Parathyroid adenoma (tissue), 2 donors: ENCODE data around the gene TIMM44.

Experiments used
- H2AFZ ChIP-seq: fragments of 300-600 bp; sonication (generic); one replicate; pipeline ENCODE4 v1.7.0; 2017; ENCODE audit warnings: antibody characterized with exemption, mild to moderate bottlenecking
- H3K27ac ChIP-seq: fragments of 300-600 bp; sonication (generic); one replicate; pipeline ENCODE4 v1.7.0; 2017
- H3K27me3 ChIP-seq: fragments of 300-600 bp; sonication (generic); one replicate; pipeline ENCODE4 v1.7.0; 2017; ENCODE audit warnings: low read length; ENCODE audit not compliant: control insufficient read depth, insufficient read depth
- H3K36me3 ChIP-seq: fragments of 300-600 bp; sonication (generic); one replicate; pipeline ENCODE4 v1.7.0; 2017; ENCODE audit warnings: low read length; ENCODE audit not compliant: control insufficient read depth, insufficient read depth
- H3K4me1 ChIP-seq: fragments of 300-600 bp; sonication (generic); one replicate; pipeline ENCODE4 v1.7.0; 2017; ENCODE audit warnings: control low read depth
- H3K4me2 ChIP-seq: fragments of 300-600 bp; sonication (generic); one replicate; pipeline ENCODE4 v1.7.0; 2017; ENCODE audit warnings: low read length
- H3K4me3 ChIP-seq: fragments of 300-600 bp; sonication (generic); one replicate; pipeline ENCODE4 v1.7.0; 2017; ENCODE audit warnings: low read depth, low read length
- H3K79me2 ChIP-seq: fragments of 300-600 bp; sonication (generic); one replicate; pipeline ENCODE4 v1.7.0; 2017; ENCODE audit warnings: control low read depth
- H3K9ac ChIP-seq: fragments of 300-600 bp; sonication (generic); one replicate; pipeline ENCODE4 v1.7.0; 2017; ENCODE audit warnings: mild to moderate bottlenecking
- H3K9me3 ChIP-seq: fragments of 300-600 bp; sonication (generic); one replicate; pipeline ENCODE4 v1.7.0; 2017; ENCODE audit warnings: low read length; ENCODE audit not compliant: control insufficient read depth
- TF ChIP-seq, protein P1 (sequence below): fragments of 300-600 bp; sonication (generic); IDR thresholded peaks from one replicate; pipeline ENCODE4 v1.7.0; 2017; ENCODE audit warnings: antibody characterized with exemption, mild to moderate bottlenecking
- donor health status: primary hyperparathyroidism.

The TIMM44 gene

DNA sequence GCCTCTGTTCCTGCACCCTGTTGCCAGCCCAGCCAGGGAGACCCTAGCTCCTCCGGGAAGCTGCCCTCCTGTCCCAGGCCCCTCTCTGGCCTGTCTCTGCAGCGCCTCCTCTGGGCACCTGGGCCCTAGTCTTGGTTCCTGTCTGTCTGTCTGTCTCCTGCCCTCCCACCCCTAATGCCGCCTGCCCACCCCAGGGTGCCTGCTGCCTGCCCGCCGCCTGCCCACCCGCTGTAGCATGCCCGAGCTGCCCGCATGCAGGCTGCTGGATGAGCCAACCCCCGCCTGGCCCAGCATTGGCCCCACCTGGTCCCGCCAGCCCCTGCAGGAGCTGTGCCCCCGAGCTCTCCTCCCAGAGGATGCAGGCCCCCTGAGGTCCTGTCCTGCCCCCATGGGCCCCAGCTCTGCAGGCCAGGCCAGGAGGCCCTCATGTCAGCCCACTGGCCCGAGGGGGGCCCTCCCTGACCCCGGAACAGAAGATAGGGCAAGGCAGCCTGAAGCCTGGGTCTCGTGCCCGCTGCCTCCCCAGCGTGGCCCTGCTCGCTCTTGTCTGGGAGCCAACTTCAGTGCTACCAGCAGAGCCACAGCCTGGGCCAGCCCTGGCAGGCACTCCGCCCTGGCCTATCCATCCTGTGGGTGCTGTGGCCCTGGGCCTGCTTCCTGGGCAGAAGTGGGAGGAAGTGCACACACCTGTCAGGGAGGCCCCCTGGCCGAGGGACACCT lies 34.6 kb downstream of the TIMM44 start:
- TF ChIP-seq, protein P1, sequence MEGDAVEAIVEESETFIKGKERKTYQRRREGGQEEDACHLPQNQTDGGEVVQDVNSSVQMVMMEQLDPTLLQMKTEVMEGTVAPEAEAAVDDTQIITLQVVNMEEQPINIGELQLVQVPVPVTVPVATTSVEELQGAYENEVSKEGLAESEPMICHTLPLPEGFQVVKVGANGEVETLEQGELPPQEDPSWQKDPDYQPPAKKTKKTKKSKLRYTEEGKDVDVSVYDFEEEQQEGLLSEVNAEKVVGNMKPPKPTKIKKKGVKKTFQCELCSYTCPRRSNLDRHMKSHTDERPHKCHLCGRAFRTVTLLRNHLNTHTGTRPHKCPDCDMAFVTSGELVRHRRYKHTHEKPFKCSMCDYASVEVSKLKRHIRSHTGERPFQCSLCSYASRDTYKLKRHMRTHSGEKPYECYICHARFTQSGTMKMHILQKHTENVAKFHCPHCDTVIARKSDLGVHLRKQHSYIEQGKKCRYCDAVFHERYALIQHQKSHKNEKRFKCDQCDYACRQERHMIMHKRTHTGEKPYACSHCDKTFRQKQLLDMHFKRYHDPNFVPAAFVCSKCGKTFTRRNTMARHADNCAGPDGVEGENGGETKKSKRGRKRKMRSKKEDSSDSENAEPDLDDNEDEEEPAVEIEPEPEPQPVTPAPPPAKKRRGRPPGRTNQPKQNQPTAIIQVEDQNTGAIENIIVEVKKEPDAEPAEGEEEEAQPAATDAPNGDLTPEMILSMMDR: no peak
- peaks cover 13% of the 10 kb centered on the region for H3K4me1 ChIP-seq

DNA sequence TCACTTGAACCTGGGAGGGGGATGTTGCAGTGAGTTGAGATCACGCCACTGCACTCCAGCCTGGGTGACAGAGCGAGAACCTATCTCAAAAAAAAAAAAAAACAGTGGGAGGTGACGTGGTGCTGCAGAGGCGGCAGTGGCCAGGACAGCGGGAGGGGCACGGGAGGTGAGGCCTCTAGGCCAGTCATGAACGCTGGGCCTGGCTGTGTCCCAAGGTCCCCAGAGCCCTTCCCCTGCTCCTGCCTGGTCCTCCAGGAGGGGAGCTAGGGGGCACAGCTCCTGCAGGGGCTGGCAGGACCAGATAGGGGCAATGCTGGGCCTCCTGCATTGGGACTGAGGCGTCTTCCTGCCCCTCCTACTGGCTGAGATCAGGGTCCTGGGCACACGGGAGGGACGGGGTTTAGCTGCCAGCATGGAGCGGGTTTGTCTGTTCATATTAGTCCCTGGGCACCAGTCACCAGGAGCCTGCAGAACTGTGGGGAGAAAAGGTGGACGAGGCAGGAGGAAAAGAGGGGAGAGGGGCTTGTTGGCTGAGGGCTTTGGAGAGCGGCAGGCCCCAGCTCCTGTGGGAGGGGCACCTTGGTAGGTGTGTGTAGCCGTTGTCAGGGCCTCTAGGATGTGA lies 35.3 kb downstream of the TIMM44 start:
- Histone ChIP-seq H3K27me3 (no peaks in the 10 kb centered on the region), H3K79me2 (peaks cover 37% of the 10 kb centered on the region), H2AFZ (no peak overlapping the region), H3K9me3 (no peaks in the 10 kb centered on the region), H3K4me2 (no peak overlapping the region), H3K9ac (no peak overlapping the region), H3K4me1 (peaks cover 13% of the 10 kb centered on the region), H3K36me3 (no peaks in the 10 kb centered on the region), H3K4me3 (no peak overlapping the region), H3K27ac (no peak overlapping the region)
- TF ChIP-seq, protein P1: no peak

More for the DNA sequence above, 34.6 kb downstream of the TIMM44 start:
- Histone ChIP-seq H3K4me2 (no peak overlapping the region), H3K9me3 (no peaks in the 10 kb centered on the region), H2AFZ (no peak overlapping the region), H3K4me3 (no peak overlapping the region), H3K27ac (no peak overlapping the region), H3K79me2 (peaks cover 37% of the 10 kb centered on the region), H3K27me3 (no peaks in the 10 kb centered on the region), H3K9ac (no peak overlapping the region), H3K36me3 (no peaks in the 10 kb centered on the region)

DNA sequence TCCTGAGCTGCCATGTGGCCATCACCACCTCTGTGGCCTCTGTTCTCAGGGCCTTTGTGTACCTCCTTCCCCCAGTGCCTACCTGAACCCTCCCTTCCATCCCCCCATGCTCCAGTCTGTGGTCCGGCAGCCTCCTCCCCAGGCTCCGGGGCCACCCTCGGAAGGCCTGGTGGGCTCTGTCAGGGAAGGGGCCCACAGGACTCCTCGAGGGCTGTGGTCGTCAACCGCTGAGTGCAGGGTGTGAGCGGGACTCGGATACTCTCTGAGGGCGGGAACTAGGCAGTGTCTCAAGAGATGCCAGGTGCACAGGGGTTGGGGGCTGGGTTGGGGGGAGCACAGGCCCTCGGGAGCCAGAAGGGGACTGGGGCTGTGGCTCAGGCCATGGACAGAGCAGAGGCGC lies 35.9 kb downstream of the TIMM44 start:
- Histone ChIP-seq H3K27me3 (no peaks in the 10 kb centered on the region), H3K4me1 (peaks cover 19% of the 10 kb centered on the region), H3K27ac (no peak overlapping the region), H3K4me3 (no peak overlapping the region), H3K9ac (no peak overlapping the region), H3K79me2 (peaks cover 37% of the 10 kb centered on the region), H2AFZ (no peak overlapping the region), H3K9me3 (no peaks in the 10 kb centered on the region), H3K4me2 (no peak overlapping the region), H3K36me3 (no peaks in the 10 kb centered on the region)
- TF ChIP-seq, protein P1: no peak

DNA sequence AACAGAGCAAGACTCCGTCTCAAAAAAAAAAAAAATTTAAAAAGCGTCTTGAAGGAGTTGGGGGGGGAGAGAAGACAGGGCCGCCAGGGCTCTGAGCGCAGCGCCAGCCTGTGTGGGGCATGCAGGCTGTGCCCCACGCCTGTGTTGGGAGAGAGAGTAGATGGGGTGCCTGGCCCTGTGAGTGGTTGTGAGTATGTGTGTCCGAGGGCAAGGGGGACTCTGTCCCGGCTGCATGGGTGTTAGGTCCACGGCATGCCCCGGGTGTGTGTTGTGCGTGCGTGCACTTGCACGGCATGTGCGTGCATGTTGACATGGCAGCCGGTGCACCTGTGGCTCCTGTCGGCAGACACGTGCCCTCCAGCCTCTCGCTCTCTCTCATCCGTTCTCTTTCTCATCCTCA lies 36.3 kb downstream of the TIMM44 start:
- H3K4me3 ChIP-seq: no peak overlapping the region
- no peak overlapping the region for H3K4me2 ChIP-seq
- H3K27ac ChIP-seq: no peak overlapping the region
- TF ChIP-seq, protein P1: no peak
- no peaks in the 10 kb centered on the region for H3K27me3 ChIP-seq
- peaks cover 20% of the 10 kb centered on the region for H3K4me1 ChIP-seq
- H3K79me2 ChIP-seq: peaks cover 37% of the 10 kb centered on the region
- H3K36me3 ChIP-seq: no peaks in the 10 kb centered on the region
- no peak overlapping the region for H2AFZ ChIP-seq
- no peaks in the 10 kb centered on the region for H3K9me3 ChIP-seq
- no peak overlapping the region for H3K9ac ChIP-seq
